ENCODE results near the gene JADE1.

DNA sequence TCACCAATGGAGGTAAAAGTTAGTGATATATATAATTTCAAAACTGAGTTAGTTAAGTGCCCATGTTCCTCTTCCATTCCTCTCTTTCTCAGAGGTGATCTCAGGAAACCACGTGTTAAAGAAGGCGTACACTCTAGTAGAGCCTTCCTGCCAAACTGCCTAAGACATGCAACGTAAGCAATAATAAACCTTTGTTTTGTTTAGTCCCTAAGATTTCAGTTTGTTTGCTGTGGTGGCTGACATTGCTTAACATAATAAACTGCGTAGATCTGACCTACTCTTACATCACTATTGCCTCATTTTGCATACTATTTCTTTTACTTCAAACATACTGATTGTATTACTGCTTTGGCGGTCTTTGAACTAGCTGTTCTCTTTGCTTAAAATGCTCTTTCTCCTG, 99.2 kb downstream of the JADE1 start:
- TF ChIP-seq PPARA (CRISPR knock-in tag; IDR thresholded peaks at IDR 0.05; ENCODE audit: borderline replicate concordance) (no peak), GLIS3 (CRISPR knock-in tag; IDR thresholded peaks at IDR 0.05) (no peak), ZNF8 (CRISPR knock-in tag; IDR thresholded peaks at IDR 0.05) (no peak)
- TF ChIP-seq, protein P1, sequence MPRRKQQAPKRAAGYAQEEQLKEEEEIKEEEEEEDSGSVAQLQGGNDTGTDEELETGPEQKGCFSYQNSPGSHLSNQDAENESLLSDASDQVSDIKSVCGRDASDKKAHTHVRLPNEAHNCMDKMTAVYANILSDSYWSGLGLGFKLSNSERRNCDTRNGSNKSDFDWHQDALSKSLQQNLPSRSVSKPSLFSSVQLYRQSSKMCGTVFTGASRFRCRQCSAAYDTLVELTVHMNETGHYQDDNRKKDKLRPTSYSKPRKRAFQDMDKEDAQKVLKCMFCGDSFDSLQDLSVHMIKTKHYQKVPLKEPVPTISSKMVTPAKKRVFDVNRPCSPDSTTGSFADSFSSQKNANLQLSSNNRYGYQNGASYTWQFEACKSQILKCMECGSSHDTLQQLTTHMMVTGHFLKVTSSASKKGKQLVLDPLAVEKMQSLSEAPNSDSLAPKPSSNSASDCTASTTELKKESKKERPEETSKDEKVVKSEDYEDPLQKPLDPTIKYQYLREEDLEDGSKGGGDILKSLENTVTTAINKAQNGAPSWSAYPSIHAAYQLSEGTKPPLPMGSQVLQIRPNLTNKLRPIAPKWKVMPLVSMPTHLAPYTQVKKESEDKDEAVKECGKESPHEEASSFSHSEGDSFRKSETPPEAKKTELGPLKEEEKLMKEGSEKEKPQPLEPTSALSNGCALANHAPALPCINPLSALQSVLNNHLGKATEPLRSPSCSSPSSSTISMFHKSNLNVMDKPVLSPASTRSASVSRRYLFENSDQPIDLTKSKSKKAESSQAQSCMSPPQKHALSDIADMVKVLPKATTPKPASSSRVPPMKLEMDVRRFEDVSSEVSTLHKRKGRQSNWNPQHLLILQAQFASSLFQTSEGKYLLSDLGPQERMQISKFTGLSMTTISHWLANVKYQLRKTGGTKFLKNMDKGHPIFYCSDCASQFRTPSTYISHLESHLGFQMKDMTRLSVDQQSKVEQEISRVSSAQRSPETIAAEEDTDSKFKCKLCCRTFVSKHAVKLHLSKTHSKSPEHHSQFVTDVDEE (CRISPR knock-in tag; IDR thresholded peaks at IDR 0.05), result no peak
